SK-N-SH (cell line): ENCODE measurements around the gene FAM131A. TPM values are rescaled to one million over a fixed set of nuclear protein-coding genes. Genes with fewer than 3 reads are reported as not detected.

Experiments
- CTCF ChIA-PET: fragments of 300-600, 350-600 bp; formaldehyde crosslinking; extraction: SDS; loops from one replicate; lab custom pipeline; 2021; lab: Yijun Ruan, JAX
- POLR2A ChIA-PET: fragments of 350-600 bp; sonication (Branson Sonifier 250); formaldehyde crosslinking; extraction: SDS; loops from one replicate; lab custom pipeline; 2020; ENCODE audit warnings: antibody characterized with exemption, inconsistent platforms; lab: Yijun Ruan, JAX
- DNase-seq: peaks from one replicate; pipeline ENCODE4 v3.0.0; 2012
- H2AFZ ChIP-seq: fragments of 200-600 bp; sonication (generic); 2 replicates; pipeline ENCODE4 v1.8.1; 2016; ENCODE audit warnings: antibody characterized with exemption, mild to moderate bottlenecking, low read depth
- H3F3A ChIP-seq: fragments of 200-600 bp; sonication (generic); replicated peaks from 2 replicates; pipeline ENCODE3; 2016; ENCODE audit warnings: antibody characterized with exemption, mild to moderate bottlenecking; ENCODE audit not compliant: insufficient read depth
- H3K27ac ChIP-seq, 2 experiments: fragments of 200-500 bp in 1 of 2; fragments of 200-600 bp in 1 of 2; sonication (Bioruptor generic) in 1 of 2; sonication (generic), shearing (Covaris generic) in 1 of 2; 2 replicates each; pipeline versions ENCODE4 v1.5.1 to v1.6.1; 2014 to 2016; ENCODE audit warnings: low read depth in 2 of 2, inconsistent platforms in 1 of 2, low read length in 1 of 2, mild to moderate bottlenecking in 1 of 2, mixed read lengths in 1 of 2
- H3K27me3 ChIP-seq: fragments of 200-600 bp; sonication (generic), shearing (Covaris generic); 2 replicates; pipeline ENCODE4 v1.6.1; 2016; ENCODE audit warnings: mixed run types; ENCODE audit not compliant: insufficient read depth
- H3K36me3 ChIP-seq, 2 experiments: fragments of 200-500 bp in 1 of 2; fragments of 200-600 bp in 1 of 2; sonication (Bioruptor generic) in 1 of 2; sonication (generic) in 1 of 2; replicated peaks in 1 of 2; 2 replicates each; pipeline versions ENCODE3 to v1.5.1; 2014 to 2016; ENCODE audit warnings: low read length in 1 of 2, mild to moderate bottlenecking in 1 of 2; ENCODE audit not compliant: insufficient read depth in 2 of 2, control insufficient read depth in 1 of 2
- H3K4me1 ChIP-seq, 2 experiments: fragments of 200-500 bp in 1 of 2; fragments of 200-600 bp in 1 of 2; sonication (Bioruptor generic) in 1 of 2; sonication (generic), shearing (Covaris generic) in 1 of 2; 2 replicates each; pipeline versions ENCODE4 v1.5.1 to v1.6.1; 2014 to 2016; ENCODE audit warnings: low read depth in 1 of 2, low read length in 1 of 2, mixed run types in 1 of 2; ENCODE audit not compliant: insufficient read depth in 2 of 2, control insufficient read depth in 1 of 2
- H3K4me2 ChIP-seq: fragments of 200-600 bp; sonication (generic), shearing (Covaris generic); 2 replicates; pipeline ENCODE4 v1.6.1; 2017; ENCODE audit warnings: mixed run types
- H3K4me3 ChIP-seq, 2 experiments: fragments of 200-500 bp in 1 of 2; fragments of 200-600 bp in 1 of 2; sonication (Bioruptor generic) in 1 of 2; sonication (generic), shearing (Covaris generic) in 1 of 2; 2 replicates each; pipeline versions ENCODE4 v1.5.1 to v1.8.1; 2014 to 2016; ENCODE audit warnings: low read depth in 2 of 2, inconsistent platforms in 1 of 2, low read length in 1 of 2, mild to moderate bottlenecking in 1 of 2, mixed read lengths in 1 of 2, moderate library complexity in 1 of 2
- H3K79me2 ChIP-seq: fragments of 200-600 bp; sonication (generic); 2 replicates; pipeline ENCODE4 v1.8.1; 2017; ENCODE audit warnings: mild to moderate bottlenecking; ENCODE audit not compliant: insufficient read depth
- H3K9ac ChIP-seq: fragments of 200-600 bp; sonication (generic); 2 replicates; pipeline ENCODE4 v1.6.1; 2017; ENCODE audit warnings: mixed run types
- H3K9me2 ChIP-seq: fragments of 200-600 bp; sonication (generic); 2 replicates; pipeline ENCODE4 v1.6.1; 2017; ENCODE audit warnings: mixed run types
- H3K9me3 ChIP-seq: fragments of 200-600 bp; sonication (generic); 2 replicates; pipeline ENCODE4 v1.6.1; 2017; ENCODE audit warnings: mixed run types, mild to moderate bottlenecking, moderate library complexity
- H4K20me1 ChIP-seq: fragments of 200-600 bp; sonication (generic); 2 replicates; pipeline ENCODE4 v1.6.1; 2017; ENCODE audit warnings: mild to moderate bottlenecking, mixed run types; ENCODE audit not compliant: insufficient read depth
- CHD2 ChIP-seq: fragments of 150-350 bp; IDR thresholded peaks from 2 replicates; pipeline ENCODE4 v1.6.1; 2018; ENCODE audit warnings: low read length; ENCODE audit not compliant: partially characterized antibody
- EZH2phosphoT487 ChIP-seq: fragments of 200-600 bp; sonication (generic); IDR thresholded peaks from 2 replicates; pipeline ENCODE4 v1.6.1; 2017; ENCODE audit warnings: low read depth, mixed run types, mild to moderate bottlenecking, antibody characterized with exemption, moderate library complexity, borderline replicate concordance
- FOXJ3 ChIP-seq: sonication (generic); formaldehyde crosslinking; IDR thresholded peaks from 2 replicates; pipeline ENCODE4 v1.5.1; 2020; ENCODE audit warnings: mild to moderate bottlenecking, missing genetic modification reagents
- MXI1 ChIP-seq: IDR thresholded peaks from 2 replicates; pipeline ENCODE4 v1.6.1; 2012; ENCODE audit warnings: mild to moderate bottlenecking, low read depth, low read length, improper control_type of control experiment
- POLR2AphosphoS5 ChIP-seq: IDR thresholded peaks from 2 replicates; pipeline ENCODE4 v1.6.1; 2012; ENCODE audit warnings: low read depth, low read length
- RAD21 ChIP-seq: IDR thresholded peaks from 2 replicates; pipeline ENCODE4 v1.6.1; 2012; ENCODE audit warnings: mild to moderate bottlenecking, low read length
- REST ChIP-seq: IDR thresholded peaks from 2 replicates; pipeline ENCODE4 v1.6.1; 2012; ENCODE audit warnings: mild to moderate bottlenecking, low read depth, low read length, moderate library complexity
- SIN3A ChIP-seq: IDR thresholded peaks from 2 replicates; pipeline ENCODE4 v1.6.1; 2012; ENCODE audit warnings: low read depth, mild to moderate bottlenecking, low read length, moderate library complexity, borderline replicate concordance
- SMC3 ChIP-seq: IDR thresholded peaks from 2 replicates; pipeline ENCODE4 v1.6.1; 2012; ENCODE audit warnings: low read depth, low read length, improper control_type of control experiment
- TCF12 ChIP-seq: IDR thresholded peaks from 2 replicates; pipeline ENCODE4 v1.4.0; 2012
- USF2 ChIP-seq: fragments of 150-350 bp; IDR thresholded peaks from 2 replicates; pipeline ENCODE4 v1.6.1; 2017; ENCODE audit warnings: antibody characterized with exemption, low read length, low read depth, borderline replicate concordance
- YY1 ChIP-seq: IDR thresholded peaks from 2 replicates; pipeline ENCODE4 v1.4.0; 2012; ENCODE audit warnings: low read depth, mild to moderate bottlenecking
- WGBS: methylation state at CpG from one replicate; pipeline ENCODE4 v1.1.6; 2017; ENCODE audit warnings: low lambda C conversion rate; 5-methylcytosine and 5-hydroxymethylcytosine counted together
- polyA plus RNA-seq, 3 experiments: library from polyadenylated mRNA; depleted of rRNA; stranded (reverse); fragments of >200 nt; gene quantifications; 2 replicates each; pipeline ENCODE4 v1.2.3, GENCODE V29; 2012
- TF ChIP-seq, protein P1 (sequence below): fragments of 150-350 bp; IDR thresholded peaks from 2 replicates; pipeline ENCODE4 v1.6.1; 2016; ENCODE audit warnings: mild to moderate bottlenecking, low read depth, low read length
- TF ChIP-seq, protein P2 (sequence below): IDR thresholded peaks from 2 replicates; pipeline ENCODE4 v1.4.0; 2012; ENCODE audit warnings: low read depth
- TF ChIP-seq, protein P3 (sequence below): IDR thresholded peaks from 2 replicates; pipeline ENCODE4; 2012

Gene FAM131A
- polyA plus RNA-seq, 1 of the 3 experiments (the other 2 are of a cell fraction) = 31.6 TPM

DNA sequence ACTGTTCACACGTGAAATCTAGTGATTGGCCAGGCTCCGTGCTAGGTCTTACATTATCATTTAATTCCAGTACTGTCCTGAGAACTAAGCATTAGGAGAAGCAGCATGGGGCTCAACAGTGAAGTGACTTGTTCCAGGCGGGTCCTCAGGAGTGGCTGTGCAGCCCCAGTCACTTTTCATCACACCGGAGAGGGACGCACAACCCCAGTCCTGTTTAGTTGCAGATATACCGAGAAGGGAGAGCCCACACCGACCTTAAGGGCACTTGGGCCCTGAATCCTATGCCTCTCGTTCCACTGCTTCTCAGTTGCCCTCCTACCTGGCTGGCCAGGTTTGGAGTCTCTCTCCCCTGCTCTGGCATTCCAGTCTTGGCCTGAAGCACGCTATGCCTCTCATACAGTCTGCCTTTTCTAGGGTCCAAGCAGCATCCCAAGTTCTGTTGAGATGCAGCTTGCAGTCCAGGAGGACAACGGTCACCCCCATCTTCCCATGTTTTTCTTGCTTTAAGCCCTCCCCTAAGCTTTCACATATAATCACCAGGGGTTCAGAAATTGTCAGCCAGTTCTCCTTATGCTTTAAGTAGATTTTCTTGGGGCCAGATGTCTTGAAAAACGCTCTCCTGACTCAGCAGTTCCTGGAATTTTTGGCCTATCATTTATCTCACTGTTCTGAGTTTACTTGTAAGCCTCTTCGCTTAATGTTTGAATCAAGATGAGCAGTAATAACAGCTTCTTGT, 10.1 kb downstream of the FAM131A start:
- CTCF ChIA-PET = interaction anchor here (1.0 to 3.5 kb wide), 4 partner anchors 8 to 24 kb away, joined by 3 to 15 read pairs (median 6); no protein-coding TSS in a partner anchor

DNA sequence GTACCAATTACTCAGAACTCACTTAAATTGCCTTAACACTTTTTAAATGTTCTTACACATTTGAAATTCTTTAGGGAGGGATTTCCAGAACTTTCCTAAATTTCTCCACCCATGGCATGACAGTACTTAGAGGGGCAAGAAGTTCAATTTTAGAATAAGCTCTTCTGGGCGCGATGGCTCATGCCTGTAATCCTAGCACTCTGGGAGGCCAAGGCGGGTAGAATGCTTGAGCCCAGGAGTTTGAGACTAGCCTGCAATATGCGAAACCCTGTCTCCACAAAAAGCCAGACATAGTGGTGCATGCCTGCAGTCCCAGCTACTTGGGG, 10.6 kb downstream of the FAM131A start:
- H3K4me1 ChIP-seq = peaks cover 0 to 14% of the 10 kb centered on the region in 2 experiments; a peak in 2 of 4 replicates
- H3F3A ChIP-seq = peaks cover under 1% of the 10 kb centered on the region
- no peak overlapping the region for H3K9ac ChIP-seq
- ChIA-PET CTCF (interaction anchor here (1.0 to 3.5 kb wide), 4 partner anchors 9 to 23 kb away, joined by 3 to 15 read pairs (median 6); no protein-coding TSS in a partner anchor), POLR2A (interaction anchor here (0.7 to 3.0 kb wide), 4 partner anchors 9 to 318 kb away, joined by 3 to 12 read pairs (median 8); partner anchors contain the start of genes CLCN2 and POLR2H)
- peaks cover 3 to 43% of the 10 kb centered on the region in 2 experiments for H3K36me3 ChIP-seq
- 91% methylated on average over 4 of the region's 4 CpGs for WGBS
- H2AFZ ChIP-seq = no peak overlapping the region
- DNase-seq = no peak
- H3K27me3 ChIP-seq = no peaks in the 10 kb centered on the region
- no peaks in the 10 kb centered on the region for H3K79me2 ChIP-seq
- no peak overlapping the region for H3K4me2 ChIP-seq
- H4K20me1 ChIP-seq = no peaks in the 10 kb centered on the region
- TF ChIP-seq EZH2phosphoT487 (no peak), YY1 (no peak), RAD21 (no peak), FOXJ3 (CRISPR knock-in tag) (no peak), SIN3A (no peak), USF2 (no peak), POLR2AphosphoS5 (no peak), SMC3 (no peak), MXI1 (no peak), CHD2 (no peak), TCF12 (no peak), REST (no peak)
- TF ChIP-seq, protein P1, sequence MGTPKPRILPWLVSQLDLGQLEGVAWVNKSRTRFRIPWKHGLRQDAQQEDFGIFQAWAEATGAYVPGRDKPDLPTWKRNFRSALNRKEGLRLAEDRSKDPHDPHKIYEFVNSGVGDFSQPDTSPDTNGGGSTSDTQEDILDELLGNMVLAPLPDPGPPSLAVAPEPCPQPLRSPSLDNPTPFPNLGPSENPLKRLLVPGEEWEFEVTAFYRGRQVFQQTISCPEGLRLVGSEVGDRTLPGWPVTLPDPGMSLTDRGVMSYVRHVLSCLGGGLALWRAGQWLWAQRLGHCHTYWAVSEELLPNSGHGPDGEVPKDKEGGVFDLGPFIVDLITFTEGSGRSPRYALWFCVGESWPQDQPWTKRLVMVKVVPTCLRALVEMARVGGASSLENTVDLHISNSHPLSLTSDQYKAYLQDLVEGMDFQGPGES = no peak
- TF ChIP-seq, protein P2, sequence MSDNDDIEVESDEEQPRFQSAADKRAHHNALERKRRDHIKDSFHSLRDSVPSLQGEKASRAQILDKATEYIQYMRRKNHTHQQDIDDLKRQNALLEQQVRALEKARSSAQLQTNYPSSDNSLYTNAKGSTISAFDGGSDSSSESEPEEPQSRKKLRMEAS = no peak
- TF ChIP-seq, protein P3, sequence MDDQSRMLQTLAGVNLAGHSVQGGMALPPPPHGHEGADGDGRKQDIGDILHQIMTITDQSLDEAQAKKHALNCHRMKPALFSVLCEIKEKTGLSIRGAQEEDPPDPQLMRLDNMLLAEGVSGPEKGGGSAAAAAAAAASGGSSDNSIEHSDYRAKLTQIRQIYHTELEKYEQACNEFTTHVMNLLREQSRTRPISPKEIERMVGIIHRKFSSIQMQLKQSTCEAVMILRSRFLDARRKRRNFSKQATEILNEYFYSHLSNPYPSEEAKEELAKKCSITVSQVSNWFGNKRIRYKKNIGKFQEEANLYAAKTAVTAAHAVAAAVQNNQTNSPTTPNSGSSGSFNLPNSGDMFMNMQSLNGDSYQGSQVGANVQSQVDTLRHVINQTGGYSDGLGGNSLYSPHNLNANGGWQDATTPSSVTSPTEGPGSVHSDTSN = no peak
- no peak overlapping the region for H3K4me3 ChIP-seq
- H3K27ac ChIP-seq = no peak overlapping the region
- no peaks in the 10 kb centered on the region for H3K9me2 ChIP-seq
- no peaks in the 10 kb centered on the region for H3K9me3 ChIP-seq

More for the DNA sequence above, 10.1 kb downstream of the FAM131A start:
- no peak overlapping the region for H3K4me3 ChIP-seq
- no peak overlapping the region for H3K4me2 ChIP-seq
- POLR2A ChIA-PET = interaction anchor here (0.7 to 3.0 kb wide), 4 partner anchors 9 to 318 kb away, joined by 3 to 12 read pairs (median 8); partner anchors contain the start of genes CLCN2 and POLR2H
- WGBS = 87% methylated on average over 12 of the region's 12 CpGs
- H3K4me1 ChIP-seq = peaks cover 0 to 14% of the 10 kb centered on the region in 2 experiments; a peak in 2 of 4 replicates
- no peak for DNase-seq
- H3F3A ChIP-seq = peaks cover 4% of the 10 kb centered on the region
- H2AFZ ChIP-seq = no peak overlapping the region
- no peak overlapping the region for H3K9ac ChIP-seq
- no peak overlapping the region; a peak in 1 of 4 replicates for H3K27ac ChIP-seq
- no peak for TF ChIP-seq FOXJ3 (CRISPR knock-in tag)
- TF ChIP-seq MXI1 = no peak
- no peaks in the 10 kb centered on the region for H3K9me3 ChIP-seq
- H3K79me2 ChIP-seq = no peaks in the 10 kb centered on the region
- H3K27me3 ChIP-seq = no peaks in the 10 kb centered on the region
- H4K20me1 ChIP-seq = no peaks in the 10 kb centered on the region
- peaks cover 3 to 43% of the 10 kb centered on the region in 2 experiments for H3K36me3 ChIP-seq
- H3K9me2 ChIP-seq = no peaks in the 10 kb centered on the region
